RKO (cell line): ENCODE measurements around the gene G0S2.

ENCODE experiments used
- DNase-seq: peaks from one replicate; pipeline ENCODE4 v3.0.0-alpha.2; 2016; ENCODE audit warnings: low spot score

G0S2 gene

GRCh38 chr1:209648931-209649776, 26.1 kb upstream of the G0S2 start:
- peak; percentile 99 for DNase-seq

- no peak for DNase-seq
Measured at GRCh38 chr1:209650454-209650853, 24.8 kb upstream of the G0S2 start.

GRCh38 chr1:209651138-209651587, 24.0 kb upstream of the G0S2 start:
- peak; percentile 95 for DNase-seq

DNA sequence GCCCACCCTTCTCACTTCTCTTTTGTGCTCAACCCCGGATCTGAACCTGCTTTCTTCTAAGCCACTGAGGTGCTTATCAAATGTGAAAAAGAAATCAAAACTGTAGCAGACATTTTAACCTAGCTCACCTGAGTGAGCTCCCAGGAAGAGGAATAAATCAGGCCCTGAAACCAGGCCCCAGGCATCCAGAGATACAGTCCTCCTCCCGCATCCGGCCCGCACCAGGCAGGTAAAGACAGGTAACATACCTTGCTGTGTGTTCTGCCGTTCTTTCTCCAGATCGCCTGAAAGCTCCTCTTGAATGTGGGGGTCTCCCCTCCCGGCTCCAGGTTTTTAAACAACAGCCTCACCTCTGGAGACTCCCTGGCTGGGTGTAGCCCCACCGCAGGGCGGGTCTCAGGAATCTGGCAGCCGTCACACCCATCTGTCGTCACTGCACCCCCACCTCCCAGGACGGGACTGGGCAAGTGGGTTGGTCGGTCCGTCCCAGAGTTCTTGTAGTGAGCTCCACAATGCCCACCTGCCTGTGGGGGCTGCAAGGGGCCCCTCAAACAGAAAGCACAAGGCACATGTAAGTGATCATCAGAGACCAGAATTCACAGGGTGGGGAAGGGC, 23.0 kb upstream of the G0S2 start, which contains the start of gene LAMB3:
Gene LAMB3 (minus strand): TSS at position 305 of the 615 bp plus-strand sequence. CDS start 1,481 bp downstream, outside the sequence.
- DNase-seq: peak; percentile 86

DNA sequence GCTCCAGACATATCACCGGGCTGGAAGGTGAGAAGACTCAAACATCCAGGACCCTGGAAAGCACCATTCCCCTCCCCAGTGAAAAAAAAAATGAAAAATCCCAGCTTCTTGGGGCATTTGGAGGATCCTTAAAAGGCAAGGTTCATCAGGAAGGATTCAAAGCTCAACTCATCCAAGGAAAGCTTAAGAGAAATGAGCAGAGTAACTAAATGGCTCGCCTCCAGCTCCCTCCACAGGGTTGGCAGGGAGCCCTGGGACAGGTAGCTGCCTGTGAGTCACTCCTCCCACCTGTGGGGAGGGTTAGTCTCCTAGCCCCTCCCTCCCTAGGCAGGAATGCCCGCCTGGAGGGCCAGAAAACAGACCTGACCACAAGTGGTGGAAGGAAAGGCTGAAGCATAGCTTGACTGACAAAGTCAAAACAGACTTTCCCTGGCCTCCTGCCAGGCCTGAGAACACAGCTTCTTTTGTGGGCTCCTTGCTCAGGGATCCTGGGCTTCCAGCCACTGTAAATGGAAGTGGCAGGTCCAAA, 22.3 kb upstream of the G0S2 start:
- DNase-seq: peak; percentile 93

GRCh38 chr1:209653915-209654351, 21.3 kb upstream of the G0S2 start:
- no peak for DNase-seq

- peak; percentile 95 for DNase-seq
Measured at GRCh38 chr1:209655411-209656231, 19.6 kb upstream of the G0S2 start.

- DNase-seq: peak; percentile 100
Measured at GRCh38 chr1:209657140-209657879, 17.9 kb upstream of the G0S2 start.

DNA sequence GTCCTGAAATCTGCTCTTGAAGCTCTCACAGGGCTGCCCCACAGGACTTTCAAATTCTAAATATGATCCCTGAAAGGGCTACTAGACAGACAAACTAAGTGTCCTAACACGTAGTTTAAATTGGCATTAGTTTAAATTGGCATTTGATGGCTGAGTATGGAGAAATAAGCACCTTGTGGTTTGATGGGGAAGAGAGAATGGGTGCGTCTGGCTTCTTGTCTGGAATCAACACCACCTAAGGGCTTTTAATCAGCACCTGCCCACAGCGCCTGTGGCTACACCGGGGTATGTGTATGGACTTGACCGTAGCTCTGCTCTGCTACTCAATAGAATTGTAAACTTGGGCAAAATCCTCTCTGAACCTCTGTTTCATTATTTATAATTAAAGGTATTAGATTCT, 17.3 kb upstream of the G0S2 start:
- DNase-seq: no peak

GRCh38 chr1:209659909-209660308, 15.3 kb upstream of the G0S2 start:
- no peak for DNase-seq

- no peak for DNase-seq
Measured at GRCh38 chr1:209661071-209661470, 14.1 kb upstream of the G0S2 start.

- no peak for DNase-seq
Measured at GRCh38 chr1:209662879-209663327, 12.3 kb upstream of the G0S2 start.

DNA sequence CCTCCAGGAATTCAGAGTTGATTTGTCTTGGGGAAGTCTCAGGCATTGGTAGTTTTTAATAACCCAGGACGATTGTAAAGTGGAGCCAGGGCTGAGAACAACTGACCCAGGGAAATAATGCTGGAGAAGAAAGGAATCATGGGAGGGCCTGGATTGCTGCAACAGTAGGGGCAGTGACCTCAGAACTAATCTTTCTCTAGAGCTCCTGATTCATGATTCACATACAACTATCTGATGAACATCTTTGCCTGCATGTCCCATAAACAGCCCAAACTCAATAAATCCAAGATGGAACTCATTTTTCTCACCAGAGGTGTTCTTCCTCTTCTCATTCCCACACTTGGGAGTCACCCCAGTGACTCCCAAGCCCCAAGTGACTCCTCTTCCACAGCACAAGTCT, 8.1 kb upstream of the G0S2 start:
- DNase-seq: no peak

- no peak for DNase-seq
Measured at GRCh38 chr1:209667708-209668107, 7.5 kb upstream of the G0S2 start.

- no peak for DNase-seq
Measured at GRCh38 chr1:209670441-209671082, 4.7 kb upstream of the G0S2 start.

DNA sequence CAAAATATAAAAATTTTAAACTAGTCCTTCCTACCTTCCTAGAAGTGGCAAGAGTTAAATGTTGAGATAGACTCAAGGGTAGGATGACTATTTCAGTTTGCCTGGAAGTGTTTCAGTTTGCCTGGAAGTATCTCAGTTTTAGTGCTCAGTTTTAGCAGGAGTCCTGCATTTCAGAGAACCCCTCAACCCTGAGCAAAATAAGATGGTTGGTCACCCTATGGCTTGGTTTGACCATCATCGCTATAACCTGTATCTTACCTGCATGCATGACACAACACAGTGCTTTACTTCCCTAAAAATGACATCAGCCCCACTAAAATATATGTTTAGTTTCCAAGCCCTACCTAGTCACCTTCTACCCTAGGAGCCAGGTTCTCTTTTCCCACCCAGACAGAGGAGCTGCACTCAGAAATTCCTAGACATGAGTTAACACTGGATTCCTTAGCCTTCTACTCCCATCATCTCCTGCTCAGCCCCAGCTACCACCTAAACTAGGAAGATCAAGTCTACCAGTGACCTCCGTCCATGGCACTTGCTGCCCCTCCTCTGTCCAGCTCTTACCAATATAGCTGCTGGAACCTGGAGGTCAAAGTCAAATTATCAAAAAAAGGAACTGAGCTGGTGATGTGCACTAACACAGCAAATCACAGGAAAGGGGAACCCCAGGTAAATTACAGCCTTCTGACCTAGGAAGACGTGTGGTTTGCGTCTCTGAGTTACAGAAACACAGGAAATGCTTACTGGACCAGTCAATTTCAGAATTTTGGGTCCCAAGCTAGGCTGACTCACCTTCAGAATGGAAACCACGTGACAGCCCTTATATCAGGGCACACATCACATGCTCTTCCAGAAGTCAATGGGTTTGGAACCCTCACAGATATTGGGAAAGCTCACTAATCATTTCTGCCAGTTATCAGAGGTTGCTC, 2.2 kb upstream of the G0S2 start:
- DNase-seq: peak; percentile 90

GRCh38 chr1:209673631-209674417, 1.4 kb upstream of the G0S2 start:
- DNase-seq: peak; percentile 72

GRCh38 chr1:209675565-209676154, 448 bp downstream of the G0S2 start:
- no peak for DNase-seq
